H9 (cell line): ENCODE results near the gene ARMC2. TPM values are rescaled to one million over a fixed set of nuclear protein-coding genes. Genes with fewer than 3 reads are reported as not detected.

Source experiments
- DNase-seq: peaks from one replicate; pipeline ENCODE4 v3.0.0-alpha.2; 2017
- H2AFZ ChIP-seq: one replicate; pipeline ENCODE4 v1.6.1; 2013; ENCODE audit warnings: mild to moderate bottlenecking, low read length, control low read depth, moderate library complexity
- H2AK5ac ChIP-seq: 2 replicates; pipeline ENCODE4 v1.6.1; 2013; ENCODE audit warnings: low read length, control low read depth, mixed read lengths; ENCODE audit not compliant: insufficient read length
- H2BK120ac ChIP-seq: one replicate; pipeline ENCODE4 v1.6.1; 2013; ENCODE audit warnings: low read depth, mild to moderate bottlenecking, low read length, control low read depth, inconsistent platforms; ENCODE audit not compliant: poor library complexity, severe bottlenecking
- H2BK12ac ChIP-seq: 2 replicates; pipeline ENCODE4 v1.6.1; 2013; ENCODE audit warnings: low read length, control low read depth, mixed read lengths, low read depth; ENCODE audit not compliant: insufficient read length
- H2BK15ac ChIP-seq: 2 replicates; pipeline ENCODE4 v1.6.1; 2013; ENCODE audit warnings: low read depth, low read length, control low read depth
- H2BK20ac ChIP-seq: one replicate; pipeline ENCODE4 v1.6.1; 2013; ENCODE audit warnings: low read depth, mild to moderate bottlenecking, low read length, control low read depth, inconsistent platforms; ENCODE audit not compliant: poor library complexity, severe bottlenecking
- H2BK5ac ChIP-seq: 2 replicates; pipeline ENCODE4 v1.6.1; 2013; ENCODE audit warnings: low read length, control low read depth, mixed read lengths; ENCODE audit not compliant: insufficient read length
- H3K14ac ChIP-seq: 2 replicates; pipeline ENCODE4 v1.6.1; 2013; ENCODE audit warnings: low read length, control low read depth; ENCODE audit not compliant: insufficient read depth
- H3K18ac ChIP-seq: 2 replicates; pipeline ENCODE4 v1.6.1; 2013; ENCODE audit warnings: low read depth, mild to moderate bottlenecking, mixed read lengths, low read length, control low read depth; ENCODE audit not compliant: insufficient read length
- H3K23ac ChIP-seq: 2 replicates; pipeline ENCODE4 v1.6.1; 2013; ENCODE audit warnings: low read length, control low read depth, mixed read lengths, low read depth; ENCODE audit not compliant: insufficient read length
- H3K23me2 ChIP-seq: 2 replicates; pipeline ENCODE4 v1.6.1; 2013; ENCODE audit warnings: low read depth, mild to moderate bottlenecking, mixed read lengths, low read length, control low read depth; ENCODE audit not compliant: insufficient read length, poor library complexity, severe bottlenecking
- H3K27ac ChIP-seq: 2 replicates; pipeline ENCODE4 v1.5.1; 2013; ENCODE audit warnings: low read length, control low read depth, mixed read lengths, low read depth; ENCODE audit not compliant: insufficient read length
- H3K27me3 ChIP-seq: 2 replicates; pipeline ENCODE4 v1.6.1; 2013; ENCODE audit warnings: low read length, control low read depth, inconsistent platforms; ENCODE audit not compliant: insufficient read depth
- H3K4ac ChIP-seq: 2 replicates; pipeline ENCODE4 v1.6.1; 2013; ENCODE audit warnings: low read depth, mild to moderate bottlenecking, control low read depth, inconsistent platforms, low read length, moderate library complexity
- H3K4me1 ChIP-seq: 2 replicates; pipeline ENCODE4 v1.6.1; 2013; ENCODE audit warnings: low read length, control low read depth, inconsistent platforms; ENCODE audit not compliant: insufficient read depth
- H3K4me2 ChIP-seq: 2 replicates; pipeline ENCODE4 v1.6.1; 2013; ENCODE audit warnings: low read length, control low read depth, mixed read lengths; ENCODE audit not compliant: insufficient read length, insufficient read depth
- H3K56ac ChIP-seq: 2 replicates; pipeline ENCODE4 v1.6.1; 2013; ENCODE audit warnings: low read depth, mild to moderate bottlenecking, mixed read lengths, low read length, control low read depth; ENCODE audit not compliant: insufficient read length
- H3K79me1 ChIP-seq: 2 replicates; pipeline ENCODE4 v1.6.1; 2013; ENCODE audit warnings: low read depth, mild to moderate bottlenecking, moderate library complexity, low read length, control low read depth, inconsistent platforms; ENCODE audit not compliant: insufficient read depth, poor library complexity, severe bottlenecking
- H3K79me2 ChIP-seq: 2 replicates; pipeline ENCODE4 v1.6.1; 2013; ENCODE audit warnings: low read length, control low read depth, inconsistent platforms; ENCODE audit not compliant: insufficient read depth
- H3K9ac ChIP-seq: 2 replicates; pipeline ENCODE4 v1.6.1; 2013; ENCODE audit warnings: low read length, control low read depth, mixed read lengths; ENCODE audit not compliant: insufficient read length; ENCODE audit errors: extremely low read depth
- H3K9me3 ChIP-seq: one replicate; pipeline ENCODE4 v1.6.1; 2013; ENCODE audit warnings: low read depth, low read length, inconsistent platforms; ENCODE audit not compliant: control insufficient read depth
- H3T11ph ChIP-seq: one replicate; pipeline ENCODE4 v1.6.1; 2013; ENCODE audit warnings: mild to moderate bottlenecking, low read length, control low read depth, inconsistent platforms
- H4K20me1 ChIP-seq: one replicate; pipeline ENCODE4 v1.6.1; 2013; ENCODE audit not compliant: control insufficient read depth, insufficient read length, insufficient read depth
- H4K5ac ChIP-seq: 2 replicates; pipeline ENCODE4 v1.6.1; 2013; ENCODE audit warnings: low read depth, mild to moderate bottlenecking, mixed read lengths, low read length, control low read depth; ENCODE audit not compliant: insufficient read length
- H4K8ac ChIP-seq: replicated peaks from 2 replicates; pipeline ENCODE4 v1.6.1; 2013; ENCODE audit warnings: low read length, control low read depth, mixed read lengths, low read depth; ENCODE audit not compliant: insufficient read length
- H4K91ac ChIP-seq: 2 replicates; pipeline ENCODE4 v1.6.1; 2013; ENCODE audit warnings: low read depth, mild to moderate bottlenecking, moderate library complexity, mixed read lengths, low read length, control low read depth; ENCODE audit not compliant: insufficient read length
- H3K27ac Mint-ChIP-seq, 3 experiments: 2 replicates in 2 of 3; 3 replicates in 1 of 3; pipeline ENCODE4 v1.8.0; 2020 to 2021; ENCODE audit warnings: mixed read lengths in 3 of 3, mild to moderate bottlenecking in 1 of 3, moderate library complexity in 1 of 3
- H3K27me3 Mint-ChIP-seq: 2 replicates; pipeline ENCODE4 v1.8.0; 2021; ENCODE audit warnings: low read depth, mild to moderate bottlenecking, moderate library complexity, mixed read lengths
- H3K36me3 Mint-ChIP-seq, 3 experiments: 2 replicates in 2 of 3; 3 replicates in 1 of 3; pipeline ENCODE4 v1.8.0; 2020 to 2021; ENCODE audit warnings: low read depth in 3 of 3, mixed read lengths in 3 of 3; ENCODE audit not compliant: insufficient read depth in 1 of 3
- H3K4me1 Mint-ChIP-seq, 2 experiments: 2 replicates each; pipeline ENCODE4 v1.8.0; 2020; ENCODE audit warnings: mixed read lengths in 2 of 2
- H3K4me3 Mint-ChIP-seq, 2 experiments: 2 replicates in 1 of 2; 3 replicates in 1 of 2; pipeline ENCODE4 v1.8.0; 2020 to 2021; ENCODE audit warnings: mild to moderate bottlenecking in 2 of 2, mixed read lengths in 2 of 2, moderate library complexity in 1 of 2
- H3K9me3 Mint-ChIP-seq, 2 experiments: 2 replicates in 1 of 2; 3 replicates in 1 of 2; pipeline ENCODE4 v1.8.0; 2020; ENCODE audit warnings: mild to moderate bottlenecking in 2 of 2, mixed read lengths in 2 of 2, moderate library complexity in 1 of 2
- CTCF ChIP-seq: fragments of 200-600 bp; sonication (generic); conservative IDR thresholded peaks from 3 replicates; pipeline ENCODE4 v1.8.0; 2021; ENCODE audit warnings: antibody characterized with exemption, mild to moderate bottlenecking
- WGBS: extraction: QIAGEN DNeasy Blood & Tissue Kit; methylation state at CpG from one replicate; pipeline ENCODE4 v1.1.7; 2013; ENCODE audit warnings: missing lambda C conversion rate, low lambda C conversion rate, mixed read lengths; ENCODE audit not compliant: insufficient read length; ENCODE audit errors: extremely low coverage; 5-methylcytosine and 5-hydroxymethylcytosine counted together
- total RNA-seq: library from RNA; stranded (reverse); gene quantifications from 2 replicates; pipeline ENCODE4 v1.2.1, GENCODE V29; 2021

Gene ARMC2
- total RNA-seq, 1 experiment from 2014 or later: 2.8 TPM

DNA sequence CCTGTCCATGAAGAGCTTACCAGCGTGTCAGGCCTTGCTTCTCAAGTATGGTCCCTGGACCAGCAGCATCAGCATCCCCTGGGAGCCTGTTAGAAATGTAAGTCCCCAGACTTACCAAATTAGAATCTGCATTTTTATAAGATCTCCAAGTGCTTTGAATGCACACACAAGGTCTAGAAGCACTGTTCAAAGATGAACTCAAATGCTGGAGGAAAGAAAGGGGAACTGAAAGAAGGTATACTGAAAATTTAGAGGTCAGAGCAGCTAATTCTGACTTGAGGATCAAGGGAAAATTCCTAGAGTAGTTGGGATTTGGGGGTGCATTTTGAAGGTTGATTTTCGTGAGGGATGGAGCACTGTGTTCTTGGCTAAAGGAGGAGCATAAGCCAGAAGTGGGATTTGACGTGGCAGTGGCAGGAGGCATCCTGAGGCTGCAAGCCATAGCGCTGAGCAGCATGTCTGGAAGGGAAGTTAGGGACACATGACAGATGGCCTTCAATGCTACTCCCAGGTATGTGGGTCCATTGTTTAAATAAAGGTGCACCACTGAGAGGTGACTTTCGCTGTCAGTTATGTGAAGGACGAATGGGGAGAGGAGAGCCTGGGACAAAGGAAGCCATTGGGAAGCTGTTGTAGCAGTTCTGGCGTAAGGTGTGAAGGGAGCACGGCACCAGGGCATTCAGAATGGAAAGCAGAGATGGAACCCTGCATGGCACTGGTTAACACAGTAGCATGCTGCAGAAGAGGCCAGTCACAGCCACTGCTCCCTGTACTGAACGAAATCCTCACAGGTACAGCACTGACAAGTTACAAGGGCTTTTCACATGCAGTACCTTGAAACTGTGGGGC lies 36.2 kb downstream of the ARMC2 start:
- H2BK12ac ChIP-seq: no peak overlapping the region
- no peaks in the 10 kb centered on the region for H3K9me3 Mint-ChIP-seq

More for the DNA sequence above, 36.2 kb downstream of the ARMC2 start:
- Histone ChIP-seq H3K14ac (no peak overlapping the region), H2BK120ac (no peak overlapping the region), H3K23ac (no peak overlapping the region), H3K79me1 (no peaks in the 10 kb centered on the region), H3K9me3 (no peaks in the 10 kb centered on the region), H3K4ac (no peak overlapping the region), H4K91ac (no peak overlapping the region), H4K5ac (no peak overlapping the region), H3K23me2 (no peaks in the 10 kb centered on the region), H3K18ac (no peak overlapping the region), H3T11ph (no peak overlapping the region), H3K4me2 (no peak overlapping the region), H3K79me2 (no peaks in the 10 kb centered on the region), H3K9ac (no peak overlapping the region), H2BK20ac (no peak overlapping the region), H2AK5ac (no peak overlapping the region), H3K27ac (no peak overlapping the region), H3K27me3 (no peaks in the 10 kb centered on the region), H4K8ac (no peak overlapping the region), H2BK15ac (no peak overlapping the region), H3K56ac (no peak overlapping the region), H4K20me1 (no peaks in the 10 kb centered on the region), H2AFZ (no peak overlapping the region), H3K4me1 (no peaks in the 10 kb centered on the region), H2BK5ac (no peak overlapping the region)
- WGBS: no CpG with 5 or more reads among the region's 9 CpGs
- DNase-seq: peak; percentile 41
- no peaks in the 10 kb centered on the region for H3K36me3 Mint-ChIP-seq
- H3K4me3 Mint-ChIP-seq: no peak overlapping the region
- no peak overlapping the region for H3K27ac Mint-ChIP-seq
- no peak for TF ChIP-seq CTCF
- no peaks in the 10 kb centered on the region for H3K27me3 Mint-ChIP-seq
- peaks cover 11 to 12% of the 10 kb centered on the region in 2 experiments for H3K4me1 Mint-ChIP-seq
